ENCODE results near the gene ANAPC16.
A peak's percentile ranks its signal among the peaks of the same experiment; 100 is the strongest.
"Not testable (repeated sequence)": the region's sequence is repeated elsewhere in the genome, so short reads cannot be mapped to it uniquely, and the experiment has no call there.

The ANAPC16 gene

GRCh38 chr10:72218325-72218724 is 2.5 kb downstream of the ANAPC16 start:
- no peak for DNase-seq

- DNase-seq: no peak
Measured at GRCh38 chr10:72218726-72219125, 2.9 kb downstream of the ANAPC16 start.

- no peak for DNase-seq
Measured at GRCh38 chr10:72219235-72219814, 3.5 kb downstream of the ANAPC16 start.

- no peak for DNase-seq
Measured at GRCh38 chr10:72220637-72221036, 4.8 kb downstream of the ANAPC16 start.

GRCh38 chr10:72221278-72221677 is 5.5 kb downstream of the ANAPC16 start:
- no peak for DNase-seq

- DNase-seq: no peak
Measured at GRCh38 chr10:72223743-72224101, 7.9 kb downstream of the ANAPC16 start.

- DNase-seq: not testable (repeated sequence)
Measured at GRCh38 chr10:72224191-72224590, 8.4 kb downstream of the ANAPC16 start.

GRCh38 chr10:72226418-72227027 is 10.7 kb downstream of the ANAPC16 start:
- no peak for DNase-seq

- DNase-seq: no peak
Measured at GRCh38 chr10:72227826-72228225, 12.0 kb downstream of the ANAPC16 start.

- peak; percentile 57 for DNase-seq
Measured at GRCh38 chr10:72228318-72228751, 12.5 kb downstream of the ANAPC16 start.

GRCh38 chr10:72229261-72230251 is 13.7 kb downstream of the ANAPC16 start:
- peak; percentile 33 for DNase-seq

GRCh38 chr10:72233621-72234020 is 17.8 kb downstream of the ANAPC16 start:
- DNase-seq: no peak

- DNase-seq: no peak
Measured at GRCh38 chr10:72234560-72235095, 18.8 kb downstream of the ANAPC16 start.

GRCh38 chr10:72235544-72236279 is 19.9 kb downstream of the ANAPC16 start:
- no peak for DNase-seq

- DNase-seq: no peak
Measured at GRCh38 chr10:72238392-72239175, 22.8 kb downstream of the ANAPC16 start.

GRCh38 chr10:72239409-72239808 is 23.6 kb downstream of the ANAPC16 start:
- no peak for DNase-seq

- DNase-seq: no peak
Measured at GRCh38 chr10:72240371-72240770, 24.6 kb downstream of the ANAPC16 start.

- DNase-seq: no peak
Measured at GRCh38 chr10:72241691-72242252, 26.0 kb downstream of the ANAPC16 start.

GRCh38 chr10:72242675-72243074 is 26.9 kb downstream of the ANAPC16 start:
- DNase-seq: no peak

GRCh38 chr10:72243822-72244437 is 28.1 kb downstream of the ANAPC16 start:
- no peak for DNase-seq

- no peak for DNase-seq
Measured at GRCh38 chr10:72244573-72245038, 28.8 kb downstream of the ANAPC16 start.
